ENCODE results near the gene TGFB1. TPM values are rescaled to one million over a fixed set of nuclear protein-coding genes. Genes with fewer than 3 reads are reported as not detected.

The TGFB1 gene
- total RNA-seq, 1 experiment from 2014 or later = 30.1 TPM

GRCh38 chr19:41311072-41311471 lies 42.6 kb downstream of the TGFB1 start:
- Histone ChIP-seq H3K79me1 (ENCODE audit: insufficient read depth, low read depth, low read length, poor library complexity, severe bottlenecking) (no peaks in the 10 kb centered on the region), H3K4me1 (ENCODE audit: insufficient read depth, low read length) (no peaks in the 10 kb centered on the region), H3K23ac (ENCODE audit: insufficient read length, low read depth, low read length) (no peak overlapping the region), H3K79me2 (ENCODE audit: insufficient read depth, low read length) (no peaks in the 10 kb centered on the region), H4K8ac (replicated peaks; ENCODE audit: insufficient read length, low read depth, low read length) (no peak overlapping the region), H2BK5ac (ENCODE audit: insufficient read length, low read length) (no peak overlapping the region), H2BK15ac (ENCODE audit: low read depth, low read length) (no peak overlapping the region), H3K9ac (ENCODE audit: extremely low read depth, insufficient read length, low read length) (peak overlapping the region; percentile 17), H3K14ac (ENCODE audit: insufficient read depth, low read length) (no peak overlapping the region), H2BK120ac (ENCODE audit: low read depth, low read length, poor library complexity, severe bottlenecking) (no peak overlapping the region), H3K56ac (ENCODE audit: insufficient read length, low read depth, low read length) (no peak overlapping the region), H2AK5ac (ENCODE audit: insufficient read length, low read length) (no peak overlapping the region), H2AFZ (ENCODE audit: low read length) (no peak overlapping the region), H4K20me1 (ENCODE audit: control insufficient read depth, insufficient read depth, insufficient read length) (peaks cover 2% of the 10 kb centered on the region), H2BK20ac (ENCODE audit: low read depth, low read length, poor library complexity, severe bottlenecking) (no peak overlapping the region), H3K4me2 (ENCODE audit: insufficient read depth, insufficient read length, low read length) (peak overlapping the region; percentile 92), H3K27me3 (ENCODE audit: insufficient read depth, low read length) (no peaks in the 10 kb centered on the region), H3K23me2 (ENCODE audit: insufficient read length, low read depth, low read length, poor library complexity, severe bottlenecking) (peaks cover 12% of the 10 kb centered on the region), H3K27ac (ENCODE audit: insufficient read length, low read depth, low read length) (no peak overlapping the region), H2BK12ac (ENCODE audit: insufficient read length, low read depth, low read length) (no peak overlapping the region), H3T11ph (ENCODE audit: low read length) (no peak overlapping the region), H3K9me3 (ENCODE audit: control insufficient read depth, low read depth, low read length) (no peaks in the 10 kb centered on the region), H4K91ac (ENCODE audit: insufficient read length, low read depth, low read length) (no peak overlapping the region), H3K4ac (ENCODE audit: low read depth, low read length) (no peak overlapping the region), H4K5ac (ENCODE audit: insufficient read length, low read depth, low read length) (no peak overlapping the region), H3K18ac (ENCODE audit: insufficient read length, low read depth, low read length) (no peak overlapping the region)
- Mint-ChIP-seq H3K4me1 (peaks cover 20 to 33% of the 10 kb centered on the region in 2 experiments), H3K9me3 (peaks cover 0 to 3% of the 10 kb centered on the region in 2 experiments; a peak in 1 of 5 replicates), H3K36me3 (ENCODE audit: insufficient read depth in 1 of 3, low read depth in 3 of 3) (peaks cover 19 to 49% (median 48%) of the 10 kb centered on the region in 3 experiments), H3K27me3 (ENCODE audit: low read depth) (peaks cover 1% of the 10 kb centered on the region; the same call in 1 of the 2 replicates), H3K4me3 (peak overlapping the region; percentile 92 to 98; a peak in 4 of 5 replicates), H3K27ac (peak overlapping the region in 1 of 3 experiments; percentile 23; a peak in 1 of 7 replicates)
- DNase-seq = no peak
- no peak for TF ChIP-seq CTCF (conservative IDR thresholded peaks at IDR 0.05)
- no CpG with 5 or more reads among the region's 5 CpGs for WGBS (ENCODE audit: extremely low coverage, insufficient read length, low lambda C conversion rate)

All from H9 (cell line).